Astrocyte (in vitro differentiated cells and primary cell): ENCODE results near the gene HRH4. TPM values are rescaled to one million over a fixed set of nuclear protein-coding genes. Genes with fewer than 3 reads are reported as not detected.

Source experiments
- DNase-seq: peaks from one replicate; pipeline ENCODE4 v3.0.0-alpha.2; 2010; ENCODE audit warnings: low read depth
- FAIRE-seq: peaks from 2 replicates; lab custom pipeline; 2011; peaks lifted over from hg19 to GRCh38; lab: Jason Lieb, UNC
- H2AFZ ChIP-seq: 2 replicates; pipeline ENCODE4 v1.6.0; 2012; ENCODE audit warnings: low read depth, low read length, inconsistent platforms
- H3K27ac ChIP-seq: 2 replicates; pipeline ENCODE4 v1.5.1; 2011; ENCODE audit warnings: low read depth, low read length, inconsistent platforms
- H3K27me3 ChIP-seq: 2 replicates; pipeline ENCODE4 v1.6.0; 2011; ENCODE audit warnings: low read length, inconsistent platforms; ENCODE audit not compliant: insufficient read depth
- H3K36me3 ChIP-seq: 2 replicates; pipeline ENCODE4 v1.5.1; 2011; ENCODE audit warnings: low read length, inconsistent platforms; ENCODE audit not compliant: insufficient read depth
- H3K4me1 ChIP-seq: 2 replicates; pipeline ENCODE4 v1.5.1; 2011; ENCODE audit warnings: low read length, inconsistent platforms; ENCODE audit not compliant: insufficient read depth
- H3K4me2 ChIP-seq: 2 replicates; pipeline ENCODE4 v1.6.0; 2012; ENCODE audit warnings: low read length, inconsistent platforms
- H3K4me3 ChIP-seq: 2 replicates; pipeline ENCODE4 v1.5.1; 2011; ENCODE audit warnings: low read depth, mild to moderate bottlenecking, low read length, inconsistent platforms; ENCODE audit not compliant: insufficient read depth
- H3K79me2 ChIP-seq: 2 replicates; pipeline ENCODE4 v1.6.0; 2012; ENCODE audit warnings: mild to moderate bottlenecking, low read length, inconsistent platforms; ENCODE audit not compliant: insufficient read depth
- H3K9ac ChIP-seq: 2 replicates; pipeline ENCODE4 v1.6.0; 2012; ENCODE audit warnings: mild to moderate bottlenecking, low read length, inconsistent platforms
- H3K9me3 ChIP-seq: 2 replicates; pipeline ENCODE4 v1.5.1; 2012; ENCODE audit warnings: low read depth, mild to moderate bottlenecking, low read length, inconsistent platforms; ENCODE audit not compliant: insufficient read depth
- H4K20me1 ChIP-seq: 2 replicates; pipeline ENCODE4 v1.6.0; 2012; ENCODE audit warnings: low read length, inconsistent platforms; ENCODE audit not compliant: insufficient read depth
- H3K27ac Mint-ChIP-seq: one replicate; pipeline ENCODE4 v1.8.0; 2021; ENCODE audit warnings: mild to moderate bottlenecking, mixed read lengths; ENCODE audit not compliant: unreplicated experiment
- H3K27me3 Mint-ChIP-seq: one replicate; pipeline ENCODE4 v1.8.0; 2021; ENCODE audit warnings: low read depth, mixed read lengths; ENCODE audit not compliant: unreplicated experiment
- H3K36me3 Mint-ChIP-seq: one replicate; pipeline ENCODE4 v1.8.0; 2021; ENCODE audit warnings: low read depth, mixed read lengths; ENCODE audit not compliant: unreplicated experiment
- H3K4me1 Mint-ChIP-seq: one replicate; pipeline ENCODE4 v1.8.0; 2021; ENCODE audit warnings: low read depth, mixed read lengths; ENCODE audit not compliant: unreplicated experiment
- H3K4me3 Mint-ChIP-seq: one replicate; pipeline ENCODE4 v1.8.0; 2021; ENCODE audit warnings: mild to moderate bottlenecking, moderate library complexity, mixed read lengths; ENCODE audit not compliant: unreplicated experiment
- H3K9me3 Mint-ChIP-seq: one replicate; pipeline ENCODE4 v1.8.0; 2021; ENCODE audit warnings: mild to moderate bottlenecking, mixed read lengths; ENCODE audit not compliant: unreplicated experiment
- EZH2 ChIP-seq: IDR thresholded peaks from 2 replicates; pipeline ENCODE4 v1.6.1; 2012; ENCODE audit warnings: mild to moderate bottlenecking, low read length, inconsistent platforms; ENCODE audit not compliant: insufficient read depth
- total RNA-seq: library from RNA; stranded (reverse); gene quantifications from 2 replicates; pipeline ENCODE4 v1.2.1, GENCODE V29; 2021
- TF ChIP-seq, protein P1 (sequence below): IDR thresholded peaks from 2 replicates; pipeline ENCODE4 v1.5.1; 2011; ENCODE audit warnings: low read depth, mild to moderate bottlenecking, inconsistent platforms, low read length, moderate library complexity; ENCODE audit not compliant: insufficient read depth

HRH4 gene
- total RNA-seq, 1 donor from 2014 or later = 0.25 TPM

DNA sequence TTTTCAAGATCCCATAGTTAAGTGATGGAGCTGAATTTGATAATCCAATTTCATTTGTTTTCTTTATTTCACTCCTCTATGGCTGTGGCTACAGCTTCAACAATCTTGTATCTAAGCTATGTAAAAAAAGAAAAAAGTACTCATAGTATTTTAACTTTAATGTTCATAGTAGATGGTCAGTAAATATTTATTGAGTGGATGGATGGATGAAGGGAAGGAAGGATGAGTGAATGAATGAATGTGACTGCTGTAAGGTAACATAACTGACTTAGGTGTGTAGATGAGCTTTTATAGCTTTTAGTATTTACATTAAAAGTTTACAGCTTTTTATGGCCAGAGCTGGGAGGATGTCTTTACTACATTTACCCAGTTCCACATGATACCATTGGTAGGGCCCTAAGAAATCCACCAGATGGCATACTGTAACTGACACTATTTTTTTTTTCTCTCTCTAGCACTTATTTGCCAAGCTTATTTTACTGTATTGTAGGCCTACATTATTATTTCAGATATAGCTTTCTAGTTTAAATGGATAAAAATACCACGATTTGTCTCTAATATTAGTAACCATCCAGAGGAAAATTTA, 13.4 kb upstream of the HRH4 start:
- Histone ChIP-seq H3K4me2 (no peak overlapping the region), H3K9me3 (no peaks in the 10 kb centered on the region), H4K20me1 (no peaks in the 10 kb centered on the region), H3K27me3 (no peaks in the 10 kb centered on the region), H3K79me2 (no peaks in the 10 kb centered on the region), H3K36me3 (peaks cover 46% of the 10 kb centered on the region), H3K9ac (no peak overlapping the region), H2AFZ (no peak overlapping the region), H3K4me1 (no peaks in the 10 kb centered on the region), H3K4me3 (no peak overlapping the region), H3K27ac (no peak overlapping the region)
- Mint-ChIP-seq H3K27me3 (no peaks in the 10 kb centered on the region), H3K4me1 (peaks cover 6% of the 10 kb centered on the region), H3K4me3 (no peak overlapping the region), H3K27ac (no peak overlapping the region), H3K9me3 (no peaks in the 10 kb centered on the region), H3K36me3 (peaks cover 5% of the 10 kb centered on the region)
- FAIRE-seq (no peak), DNase-seq (no peak)
- TF ChIP-seq EZH2 = no peak
- TF ChIP-seq, protein P1, sequence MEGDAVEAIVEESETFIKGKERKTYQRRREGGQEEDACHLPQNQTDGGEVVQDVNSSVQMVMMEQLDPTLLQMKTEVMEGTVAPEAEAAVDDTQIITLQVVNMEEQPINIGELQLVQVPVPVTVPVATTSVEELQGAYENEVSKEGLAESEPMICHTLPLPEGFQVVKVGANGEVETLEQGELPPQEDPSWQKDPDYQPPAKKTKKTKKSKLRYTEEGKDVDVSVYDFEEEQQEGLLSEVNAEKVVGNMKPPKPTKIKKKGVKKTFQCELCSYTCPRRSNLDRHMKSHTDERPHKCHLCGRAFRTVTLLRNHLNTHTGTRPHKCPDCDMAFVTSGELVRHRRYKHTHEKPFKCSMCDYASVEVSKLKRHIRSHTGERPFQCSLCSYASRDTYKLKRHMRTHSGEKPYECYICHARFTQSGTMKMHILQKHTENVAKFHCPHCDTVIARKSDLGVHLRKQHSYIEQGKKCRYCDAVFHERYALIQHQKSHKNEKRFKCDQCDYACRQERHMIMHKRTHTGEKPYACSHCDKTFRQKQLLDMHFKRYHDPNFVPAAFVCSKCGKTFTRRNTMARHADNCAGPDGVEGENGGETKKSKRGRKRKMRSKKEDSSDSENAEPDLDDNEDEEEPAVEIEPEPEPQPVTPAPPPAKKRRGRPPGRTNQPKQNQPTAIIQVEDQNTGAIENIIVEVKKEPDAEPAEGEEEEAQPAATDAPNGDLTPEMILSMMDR = peak; percentile 21

DNA sequence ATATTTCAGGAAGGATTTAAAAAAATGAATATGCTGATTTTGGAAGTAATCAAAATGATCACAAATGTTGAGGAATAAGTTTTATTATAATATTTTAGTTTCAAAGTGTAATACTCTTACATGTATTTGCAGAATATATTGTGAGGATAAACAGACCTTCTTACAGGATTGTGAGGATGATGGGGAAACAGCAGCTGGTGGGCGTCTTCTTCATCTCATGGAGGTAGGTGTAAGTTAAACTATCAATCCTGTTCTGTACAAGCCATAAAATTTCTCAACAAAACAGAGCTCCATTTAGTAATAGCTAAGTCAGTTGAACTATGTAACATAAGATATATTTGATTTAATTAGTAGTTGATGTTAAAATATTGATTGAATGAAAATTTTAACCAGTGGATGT, 12.5 kb upstream of the HRH4 start:
- H3K36me3 ChIP-seq = peaks cover 43% of the 10 kb centered on the region
- DNase-seq (no peak), FAIRE-seq (no peak)
- H2AFZ ChIP-seq = no peak overlapping the region
- H3K4me3 ChIP-seq = no peak overlapping the region
- Mint-ChIP-seq H3K4me3 (no peak overlapping the region), H3K27ac (no peak overlapping the region), H3K4me1 (peaks cover 6% of the 10 kb centered on the region), H3K9me3 (no peaks in the 10 kb centered on the region), H3K36me3 (peaks cover 5% of the 10 kb centered on the region), H3K27me3 (no peaks in the 10 kb centered on the region)
- TF ChIP-seq, protein P1 = no peak
- no peak for TF ChIP-seq EZH2
- H3K4me1 ChIP-seq = no peaks in the 10 kb centered on the region
- no peaks in the 10 kb centered on the region for H3K79me2 ChIP-seq
- H3K9me3 ChIP-seq = no peaks in the 10 kb centered on the region
- H4K20me1 ChIP-seq = no peaks in the 10 kb centered on the region
- no peaks in the 10 kb centered on the region for H3K27me3 ChIP-seq
- H3K4me2 ChIP-seq = no peak overlapping the region
- H3K27ac ChIP-seq = no peak overlapping the region
- no peak overlapping the region for H3K9ac ChIP-seq

DNA sequence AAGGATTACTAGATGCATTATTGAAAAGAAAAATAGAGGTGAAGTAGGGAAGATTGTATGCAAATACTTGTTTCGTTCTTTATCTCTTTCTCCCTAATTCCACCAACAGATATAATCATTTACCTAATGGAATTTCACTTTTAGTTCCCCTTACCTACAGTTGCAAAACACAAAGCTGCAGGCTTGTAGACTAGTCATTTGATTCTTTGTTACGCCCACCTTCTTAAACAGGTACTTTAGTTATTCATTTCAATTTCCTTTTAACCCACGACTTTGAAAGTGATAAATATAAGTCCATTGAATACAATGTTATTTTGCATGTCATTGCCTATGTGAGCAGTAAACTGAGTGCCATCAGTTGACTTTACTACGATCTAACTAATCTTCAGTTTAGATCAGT, 3.9 kb upstream of the HRH4 start:
- Histone ChIP-seq H3K4me2 (no peak overlapping the region), H3K9ac (no peak overlapping the region), H3K27ac (no peak overlapping the region), H4K20me1 (no peaks in the 10 kb centered on the region), H3K9me3 (no peaks in the 10 kb centered on the region), H2AFZ (no peak overlapping the region), H3K36me3 (peaks cover 2% of the 10 kb centered on the region), H3K27me3 (no peaks in the 10 kb centered on the region), H3K79me2 (no peaks in the 10 kb centered on the region), H3K4me1 (no peaks in the 10 kb centered on the region), H3K4me3 (no peak overlapping the region)
- H3K4me1 Mint-ChIP-seq = no peaks in the 10 kb centered on the region
- H3K27me3 Mint-ChIP-seq = no peaks in the 10 kb centered on the region
- peaks cover 3% of the 10 kb centered on the region for H3K36me3 Mint-ChIP-seq
- H3K27ac Mint-ChIP-seq = no peak overlapping the region
- H3K4me3 Mint-ChIP-seq = no peak overlapping the region
- H3K9me3 Mint-ChIP-seq = peaks cover 2% of the 10 kb centered on the region
- DNase-seq (no peak), FAIRE-seq (no peak)
- TF ChIP-seq EZH2 = no peak
- TF ChIP-seq, protein P1 = no peak
